Measurements from ENCODE around the gene ARHGAP6.

Gene ARHGAP6, protein sequence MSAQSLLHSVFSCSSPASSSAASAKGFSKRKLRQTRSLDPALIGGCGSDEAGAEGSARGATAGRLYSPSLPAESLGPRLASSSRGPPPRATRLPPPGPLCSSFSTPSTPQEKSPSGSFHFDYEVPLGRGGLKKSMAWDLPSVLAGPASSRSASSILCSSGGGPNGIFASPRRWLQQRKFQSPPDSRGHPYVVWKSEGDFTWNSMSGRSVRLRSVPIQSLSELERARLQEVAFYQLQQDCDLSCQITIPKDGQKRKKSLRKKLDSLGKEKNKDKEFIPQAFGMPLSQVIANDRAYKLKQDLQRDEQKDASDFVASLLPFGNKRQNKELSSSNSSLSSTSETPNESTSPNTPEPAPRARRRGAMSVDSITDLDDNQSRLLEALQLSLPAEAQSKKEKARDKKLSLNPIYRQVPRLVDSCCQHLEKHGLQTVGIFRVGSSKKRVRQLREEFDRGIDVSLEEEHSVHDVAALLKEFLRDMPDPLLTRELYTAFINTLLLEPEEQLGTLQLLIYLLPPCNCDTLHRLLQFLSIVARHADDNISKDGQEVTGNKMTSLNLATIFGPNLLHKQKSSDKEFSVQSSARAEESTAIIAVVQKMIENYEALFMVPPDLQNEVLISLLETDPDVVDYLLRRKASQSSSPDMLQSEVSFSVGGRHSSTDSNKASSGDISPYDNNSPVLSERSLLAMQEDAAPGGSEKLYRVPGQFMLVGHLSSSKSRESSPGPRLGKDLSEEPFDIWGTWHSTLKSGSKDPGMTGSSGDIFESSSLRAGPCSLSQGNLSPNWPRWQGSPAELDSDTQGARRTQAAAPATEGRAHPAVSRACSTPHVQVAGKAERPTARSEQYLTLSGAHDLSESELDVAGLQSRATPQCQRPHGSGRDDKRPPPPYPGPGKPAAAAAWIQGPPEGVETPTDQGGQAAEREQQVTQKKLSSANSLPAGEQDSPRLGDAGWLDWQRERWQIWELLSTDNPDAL (N-terminal part only)
- long read RNA-seq: 0 reads

DNA sequence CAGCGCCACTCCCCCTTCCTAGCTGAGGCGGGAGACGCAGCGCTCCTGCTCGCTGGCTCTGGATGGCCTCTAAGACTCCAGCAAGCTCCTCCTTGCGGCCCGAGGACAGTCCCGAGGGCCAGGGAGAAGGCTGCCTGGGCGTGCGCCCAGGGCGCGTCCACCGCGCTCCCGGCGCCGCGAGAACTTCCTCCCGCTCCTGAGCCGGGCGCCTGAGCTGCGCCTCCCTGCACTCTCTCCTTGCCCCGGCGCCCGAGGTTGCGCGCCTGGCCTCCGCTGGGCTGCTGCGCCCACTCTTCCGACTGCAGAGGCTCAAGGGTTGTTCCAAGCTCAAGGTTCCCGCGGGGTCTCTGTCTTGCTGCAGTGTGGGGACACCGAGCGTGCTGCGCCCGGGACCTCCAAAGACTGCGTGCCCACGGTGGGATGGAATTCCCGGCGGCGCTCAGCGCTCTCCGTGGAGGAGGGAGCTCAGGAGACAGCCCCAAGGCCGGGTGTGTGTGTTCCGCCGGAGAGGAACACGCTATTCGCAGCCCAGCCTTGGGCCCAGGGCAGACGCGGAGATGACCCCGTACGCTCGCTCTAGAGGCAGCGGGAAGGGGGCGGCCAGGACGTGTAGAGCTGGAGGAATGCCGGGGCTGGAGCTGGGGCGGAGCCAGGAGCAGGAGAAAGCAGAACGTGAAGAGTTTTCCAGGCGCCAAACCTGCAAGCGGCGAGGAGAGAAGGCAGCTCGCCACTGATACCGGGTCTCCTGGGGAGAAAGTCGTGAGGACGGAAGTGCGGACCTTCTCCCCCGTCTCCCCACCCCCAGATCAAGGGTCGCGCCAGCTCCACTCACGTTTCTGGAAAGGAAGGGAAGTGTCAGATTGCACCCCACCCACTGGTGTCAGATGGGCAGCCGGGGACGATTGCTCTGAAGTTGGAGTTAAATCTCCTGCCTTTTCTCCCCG is at the start of gene ARHGAP6:
Gene ARHGAP6 (minus strand): TSS at position 753 of the 944 bp plus-strand sequence. CDS start 1,092 bp downstream, outside the sequence.
- no peak for DNase-seq (ENCODE audit: low read depth in 1 of 2, low spot score in 1 of 2)
- TF ChIP-seq, protein P1, sequence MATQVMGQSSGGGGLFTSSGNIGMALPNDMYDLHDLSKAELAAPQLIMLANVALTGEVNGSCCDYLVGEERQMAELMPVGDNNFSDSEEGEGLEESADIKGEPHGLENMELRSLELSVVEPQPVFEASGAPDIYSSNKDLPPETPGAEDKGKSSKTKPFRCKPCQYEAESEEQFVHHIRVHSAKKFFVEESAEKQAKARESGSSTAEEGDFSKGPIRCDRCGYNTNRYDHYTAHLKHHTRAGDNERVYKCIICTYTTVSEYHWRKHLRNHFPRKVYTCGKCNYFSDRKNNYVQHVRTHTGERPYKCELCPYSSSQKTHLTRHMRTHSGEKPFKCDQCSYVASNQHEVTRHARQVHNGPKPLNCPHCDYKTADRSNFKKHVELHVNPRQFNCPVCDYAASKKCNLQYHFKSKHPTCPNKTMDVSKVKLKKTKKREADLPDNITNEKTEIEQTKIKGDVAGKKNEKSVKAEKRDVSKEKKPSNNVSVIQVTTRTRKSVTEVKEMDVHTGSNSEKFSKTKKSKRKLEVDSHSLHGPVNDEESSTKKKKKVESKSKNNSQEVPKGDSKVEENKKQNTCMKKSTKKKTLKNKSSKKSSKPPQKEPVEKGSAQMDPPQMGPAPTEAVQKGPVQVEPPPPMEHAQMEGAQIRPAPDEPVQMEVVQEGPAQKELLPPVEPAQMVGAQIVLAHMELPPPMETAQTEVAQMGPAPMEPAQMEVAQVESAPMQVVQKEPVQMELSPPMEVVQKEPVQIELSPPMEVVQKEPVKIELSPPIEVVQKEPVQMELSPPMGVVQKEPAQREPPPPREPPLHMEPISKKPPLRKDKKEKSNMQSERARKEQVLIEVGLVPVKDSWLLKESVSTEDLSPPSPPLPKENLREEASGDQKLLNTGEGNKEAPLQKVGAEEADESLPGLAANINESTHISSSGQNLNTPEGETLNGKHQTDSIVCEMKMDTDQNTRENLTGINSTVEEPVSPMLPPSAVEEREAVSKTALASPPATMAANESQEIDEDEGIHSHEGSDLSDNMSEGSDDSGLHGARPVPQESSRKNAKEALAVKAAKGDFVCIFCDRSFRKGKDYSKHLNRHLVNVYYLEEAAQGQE (IDR thresholded peaks at IDR 0.05; ENCODE audit: insufficient replicate concordance, low read depth): no peak
- TF ChIP-seq GABPA (IDR thresholded peaks at IDR 0.05; ENCODE audit: low read depth) (no peak), POLR2AphosphoS5 (IDR thresholded peaks at IDR 0.05; ENCODE audit: low read depth) (no peak), SPI1 (IDR thresholded peaks at IDR 0.05; ENCODE audit: borderline replicate concordance, low read depth) (no peak)
- TF ChIP-seq, protein P2, sequence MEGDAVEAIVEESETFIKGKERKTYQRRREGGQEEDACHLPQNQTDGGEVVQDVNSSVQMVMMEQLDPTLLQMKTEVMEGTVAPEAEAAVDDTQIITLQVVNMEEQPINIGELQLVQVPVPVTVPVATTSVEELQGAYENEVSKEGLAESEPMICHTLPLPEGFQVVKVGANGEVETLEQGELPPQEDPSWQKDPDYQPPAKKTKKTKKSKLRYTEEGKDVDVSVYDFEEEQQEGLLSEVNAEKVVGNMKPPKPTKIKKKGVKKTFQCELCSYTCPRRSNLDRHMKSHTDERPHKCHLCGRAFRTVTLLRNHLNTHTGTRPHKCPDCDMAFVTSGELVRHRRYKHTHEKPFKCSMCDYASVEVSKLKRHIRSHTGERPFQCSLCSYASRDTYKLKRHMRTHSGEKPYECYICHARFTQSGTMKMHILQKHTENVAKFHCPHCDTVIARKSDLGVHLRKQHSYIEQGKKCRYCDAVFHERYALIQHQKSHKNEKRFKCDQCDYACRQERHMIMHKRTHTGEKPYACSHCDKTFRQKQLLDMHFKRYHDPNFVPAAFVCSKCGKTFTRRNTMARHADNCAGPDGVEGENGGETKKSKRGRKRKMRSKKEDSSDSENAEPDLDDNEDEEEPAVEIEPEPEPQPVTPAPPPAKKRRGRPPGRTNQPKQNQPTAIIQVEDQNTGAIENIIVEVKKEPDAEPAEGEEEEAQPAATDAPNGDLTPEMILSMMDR (IDR thresholded peaks at IDR 0.05; ENCODE audit: insufficient read depth, low read length): no peak
- no peaks in the 10 kb centered on the region for H3K27me3 ChIP-seq (ENCODE audit: insufficient read depth, poor library complexity, severe bottlenecking)

DNA sequence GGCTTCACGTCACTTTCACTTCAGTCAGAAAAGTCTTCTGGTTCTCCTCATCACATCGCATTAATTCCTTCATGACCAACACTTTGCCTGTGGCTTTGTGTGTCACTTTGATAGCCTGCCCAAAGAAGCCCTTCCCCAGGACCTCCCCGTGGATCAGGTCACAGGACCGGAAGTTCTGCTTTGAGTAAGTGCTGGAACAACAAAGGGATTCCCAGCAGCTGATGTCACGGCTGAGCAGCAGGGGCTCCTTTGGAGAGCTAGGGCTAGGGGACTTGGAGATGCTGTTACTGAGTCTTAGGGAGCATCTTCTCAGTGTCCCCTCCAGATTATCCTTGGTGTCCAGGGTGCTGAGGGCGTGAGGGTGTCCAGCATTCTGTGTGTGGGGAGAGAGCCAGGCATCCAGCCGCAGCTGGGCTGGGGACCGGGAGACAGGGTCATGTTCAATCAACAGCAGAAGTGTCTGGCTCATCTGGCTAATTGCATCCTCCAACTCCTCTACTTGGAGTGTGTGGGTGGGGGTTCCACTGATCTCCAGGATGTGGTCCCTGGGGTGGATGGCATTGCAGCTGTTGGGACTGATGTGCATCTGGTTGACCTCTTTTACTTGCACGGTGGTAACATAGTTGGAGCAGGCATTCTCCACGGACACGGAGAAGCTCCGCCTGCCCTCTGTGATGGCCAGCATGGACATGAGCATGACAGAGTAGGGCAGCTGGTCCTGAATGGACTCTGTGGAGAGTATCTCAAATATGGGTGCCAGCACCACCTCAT is 39.2 kb upstream of the ARHGAP6 start:
- DNase-seq (ENCODE audit: low read depth in 1 of 2, low spot score in 1 of 2): no peak
- TF ChIP-seq GABPA (IDR thresholded peaks at IDR 0.05; ENCODE audit: low read depth): no peak
- no peak for TF ChIP-seq SPI1 (IDR thresholded peaks at IDR 0.05; ENCODE audit: borderline replicate concordance, low read depth)
- TF ChIP-seq, protein P1 (IDR thresholded peaks at IDR 0.05; ENCODE audit: insufficient replicate concordance, low read depth): no peak
- TF ChIP-seq, protein P2 (IDR thresholded peaks at IDR 0.05; ENCODE audit: insufficient read depth, low read length): no peak
- TF ChIP-seq POLR2AphosphoS5 (IDR thresholded peaks at IDR 0.05; ENCODE audit: low read depth): no peak
- no peaks in the 10 kb centered on the region for H3K27me3 ChIP-seq (ENCODE audit: insufficient read depth, poor library complexity, severe bottlenecking)
- H3K27ac ChIP-seq (replicated peaks): no peak overlapping the region
- no peak overlapping the region for H3K4me3 ChIP-seq (replicated peaks; ENCODE audit: insufficient read depth, low read length)

More for the DNA sequence above, at the start of gene ARHGAP6:
- H3K27ac ChIP-seq (replicated peaks): no peak within 1 kb of the TSS
- no peak within 1 kb of the TSS for H3K4me3 ChIP-seq (replicated peaks; ENCODE audit: insufficient read depth, low read length)

Data from HL-60 (cell line).